Measurements from ENCODE around the gene TAS2R43.
"Not testable (repeated sequence)": the region's sequence is repeated elsewhere in the genome, so short reads cannot be mapped to it uniquely, and the experiment has no call there.

The TAS2R43 gene, protein sequence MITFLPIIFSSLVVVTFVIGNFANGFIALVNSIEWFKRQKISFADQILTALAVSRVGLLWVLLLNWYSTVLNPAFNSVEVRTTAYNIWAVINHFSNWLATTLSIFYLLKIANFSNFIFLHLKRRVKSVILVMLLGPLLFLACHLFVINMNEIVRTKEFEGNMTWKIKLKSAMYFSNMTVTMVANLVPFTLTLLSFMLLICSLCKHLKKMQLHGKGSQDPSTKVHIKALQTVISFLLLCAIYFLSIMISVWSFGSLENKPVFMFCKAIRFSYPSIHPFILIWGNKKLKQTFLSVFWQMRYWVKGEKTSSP

DNA sequence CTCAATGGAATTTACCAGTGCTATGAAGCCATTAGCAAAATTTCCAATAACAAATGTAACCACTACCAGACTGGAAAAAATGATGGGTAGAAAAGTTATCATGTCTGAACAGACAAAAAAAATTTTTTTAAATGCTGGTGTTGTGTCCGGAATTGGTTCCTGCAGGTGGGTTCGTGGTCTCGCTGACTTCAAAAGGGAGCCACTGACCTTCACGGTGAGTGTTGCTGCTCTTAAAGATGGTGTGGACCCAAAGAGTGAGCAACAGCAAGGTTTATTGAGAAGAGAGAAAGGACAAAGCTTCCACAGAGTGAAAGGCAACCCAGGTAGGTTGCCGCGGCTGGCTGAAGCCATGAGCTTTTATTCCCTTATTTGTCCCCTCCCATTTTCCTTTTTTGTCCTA is at the start of gene TAS2R43:
TSS of gene TAS2R43 (minus strand) at position 186 of the 400 bp plus-strand sequence. CDS start at position 102, 84 bp downstream.
- H3K4me3 ChIP-seq (ENCODE audit: low read depth in 1 of 2, low read length in 2 of 2): no peak within 1 kb of the TSS
- H3K9ac ChIP-seq (ENCODE audit: low read length): no peak within 1 kb of the TSS
- no peak within 1 kb of the TSS for H3K27ac ChIP-seq (ENCODE audit: low read depth, low read length)
- no peaks in the 10 kb centered on the region for H3K36me3 ChIP-seq (ENCODE audit: insufficient read depth, low read length)
- H3K9me3 ChIP-seq (ENCODE audit: low read length): no peaks in the 10 kb centered on the region
- H3K27me3 ChIP-seq (ENCODE audit: control insufficient read depth in 1 of 2, insufficient read depth in 2 of 2, low read length in 2 of 2): no peaks in the 10 kb centered on the region
- H3K4me1 ChIP-seq (ENCODE audit: insufficient read depth, low read length): no peaks in the 10 kb centered on the region

DNA sequence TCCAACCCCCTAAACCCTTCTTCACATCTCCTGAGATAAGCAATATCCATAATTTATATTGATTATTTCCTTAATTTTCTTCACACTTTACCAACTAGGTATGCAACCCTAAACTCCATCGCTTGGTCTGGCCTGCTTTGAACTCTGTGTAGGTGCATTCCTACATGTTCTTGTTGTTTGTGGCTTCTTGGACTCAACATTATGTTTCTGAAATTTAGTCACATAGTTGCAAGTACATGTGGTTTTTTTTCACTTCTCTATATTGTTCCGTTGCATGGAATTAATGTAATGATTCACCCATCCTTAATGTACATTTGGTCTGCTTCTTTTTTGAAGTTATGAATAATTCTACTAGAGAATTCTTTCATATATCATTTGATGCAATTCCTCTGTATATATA is 44.0 kb upstream of the TAS2R43 start:
- Histone ChIP-seq H3K27ac (ENCODE audit: low read depth, low read length) (no peak overlapping the region), H3K9ac (ENCODE audit: low read length) (no peak overlapping the region), H3K4me3 (ENCODE audit: low read depth in 1 of 2, low read length in 2 of 2) (no peak overlapping the region), H3K4me1 (ENCODE audit: insufficient read depth, low read length) (no peaks in the 10 kb centered on the region), H3K27me3 (ENCODE audit: control insufficient read depth in 1 of 2, insufficient read depth in 2 of 2, low read length in 2 of 2) (no peaks in the 10 kb centered on the region), H3K9me3 (ENCODE audit: low read length) (no peaks in the 10 kb centered on the region), H3K36me3 (ENCODE audit: insufficient read depth, low read length) (no peaks in the 10 kb centered on the region)

- H3K9me3 ChIP-seq (ENCODE audit: low read length): no peaks in the 10 kb centered on the region
- no peak within 1 kb of the TSS for H3K4me3 ChIP-seq (ENCODE audit: low read depth in 1 of 2, low read length in 2 of 2)
- H3K27me3 ChIP-seq (ENCODE audit: control insufficient read depth in 1 of 2, insufficient read depth in 2 of 2, low read length in 2 of 2): no peaks in the 10 kb centered on the region
- H3K36me3 ChIP-seq (ENCODE audit: insufficient read depth, low read length): no peaks in the 10 kb centered on the region
- no peak within 1 kb of the TSS for H3K27ac ChIP-seq (ENCODE audit: low read depth, low read length)
- no peaks in the 10 kb centered on the region for H3K4me1 ChIP-seq (ENCODE audit: insufficient read depth, low read length)
- H3K9ac ChIP-seq (ENCODE audit: low read length): no peak within 1 kb of the TSS
Measured at GRCh38 chr12:11134305-11134704, 42.2 kb upstream of the TAS2R43 start, which contains the start of gene TAS2R30. TSS of gene TAS2R30 (minus strand) at chr12:11134644. CDS start at chr12:11134244, 400 bp downstream.

DNA sequence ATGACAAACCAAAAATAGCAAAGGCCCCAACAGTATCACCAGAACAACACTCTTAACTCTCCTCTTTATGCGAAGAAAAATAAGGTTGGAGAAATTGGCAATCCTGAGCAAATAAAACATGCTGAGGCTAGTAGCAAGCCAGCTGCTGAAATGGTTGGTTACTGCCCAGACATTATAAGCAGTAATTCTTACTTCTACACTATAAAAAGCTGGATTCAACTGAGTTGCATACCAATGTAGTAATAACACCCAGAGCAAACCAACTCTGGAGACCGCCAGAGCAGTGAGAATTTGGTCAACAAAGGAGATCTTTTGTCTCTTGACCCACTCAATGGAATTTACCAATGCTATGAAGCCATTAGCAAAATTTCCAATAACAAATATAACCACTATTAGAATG is 41.7 kb upstream of the TAS2R43 start:
- Histone ChIP-seq H3K27ac (ENCODE audit: low read depth, low read length) (no peak overlapping the region), H3K4me3 (ENCODE audit: low read depth in 1 of 2, low read length in 2 of 2) (no peak overlapping the region), H3K4me1 (ENCODE audit: insufficient read depth, low read length) (no peaks in the 10 kb centered on the region), H3K9ac (ENCODE audit: low read length) (no peak overlapping the region), H3K36me3 (ENCODE audit: insufficient read depth, low read length) (no peaks in the 10 kb centered on the region), H3K27me3 (ENCODE audit: control insufficient read depth in 1 of 2, insufficient read depth in 2 of 2, low read length in 2 of 2) (no peaks in the 10 kb centered on the region), H3K9me3 (ENCODE audit: low read length) (no peaks in the 10 kb centered on the region)

DNA sequence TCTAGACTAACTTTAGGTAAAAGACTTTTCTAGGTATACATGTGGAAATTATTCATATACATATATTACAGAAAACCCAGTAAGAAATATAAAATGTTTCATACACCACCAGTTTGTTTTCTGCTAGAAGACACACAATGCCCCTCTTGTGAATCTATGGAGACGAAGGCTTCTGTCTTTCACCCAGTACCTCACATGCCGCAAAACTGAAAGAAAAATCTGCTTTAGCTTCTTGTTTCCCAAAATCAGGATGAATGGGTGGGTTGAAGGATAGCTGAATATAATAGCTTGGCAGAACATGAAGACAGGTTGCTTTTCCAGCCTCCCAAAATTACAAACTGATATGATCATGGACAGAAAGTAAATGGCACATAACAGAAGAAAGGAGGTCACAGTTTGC is 41.0 kb upstream of the TAS2R43 start:
- Histone ChIP-seq H3K9ac (ENCODE audit: low read length) (no peak overlapping the region), H3K4me1 (ENCODE audit: insufficient read depth, low read length) (no peaks in the 10 kb centered on the region), H3K4me3 (ENCODE audit: low read depth in 1 of 2, low read length in 2 of 2) (no peak overlapping the region), H3K27ac (ENCODE audit: low read depth, low read length) (no peak overlapping the region), H3K9me3 (ENCODE audit: low read length) (no peaks in the 10 kb centered on the region), H3K27me3 (ENCODE audit: control insufficient read depth in 1 of 2, insufficient read depth in 2 of 2, low read length in 2 of 2) (no peaks in the 10 kb centered on the region), H3K36me3 (ENCODE audit: insufficient read depth, low read length) (no peaks in the 10 kb centered on the region)

GRCh38 chr12:11130999-11131398 is 38.9 kb upstream of the TAS2R43 start:
- Histone ChIP-seq H3K4me1 (ENCODE audit: insufficient read depth, low read length) (no peaks in the 10 kb centered on the region), H3K9ac (ENCODE audit: low read length) (no peak overlapping the region), H3K27ac (ENCODE audit: low read depth, low read length) (no peak overlapping the region), H3K36me3 (ENCODE audit: insufficient read depth, low read length) (no peaks in the 10 kb centered on the region), H3K27me3 (ENCODE audit: control insufficient read depth in 1 of 2, insufficient read depth in 2 of 2, low read length in 2 of 2) (no peaks in the 10 kb centered on the region), H3K9me3 (ENCODE audit: low read length) (no peaks in the 10 kb centered on the region), H3K4me3 (ENCODE audit: low read depth in 1 of 2, low read length in 2 of 2) (no peak overlapping the region)

DNA sequence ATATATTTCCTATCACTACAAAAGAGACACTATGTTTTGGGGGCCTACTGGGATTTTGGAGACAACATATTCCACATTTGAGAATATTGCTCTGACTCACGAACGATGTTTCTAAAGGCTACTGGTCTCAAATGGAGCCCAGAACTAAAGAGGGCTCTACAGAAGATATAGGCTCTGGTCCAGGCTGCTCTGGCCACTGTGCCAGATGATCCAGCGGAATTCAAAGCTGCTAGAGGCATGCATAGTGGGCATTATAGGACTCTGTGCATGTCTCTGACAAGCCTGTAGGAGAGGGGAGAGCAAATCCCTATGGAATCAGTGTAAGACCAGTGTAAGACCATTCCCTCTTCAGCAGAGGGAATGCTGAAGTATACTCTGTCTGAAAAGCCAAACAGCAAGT is 38.3 kb upstream of the TAS2R43 start:
- no peaks in the 10 kb centered on the region for H3K4me1 ChIP-seq (ENCODE audit: insufficient read depth, low read length)
- no peaks in the 10 kb centered on the region for H3K27me3 ChIP-seq (ENCODE audit: control insufficient read depth in 1 of 2, insufficient read depth in 2 of 2, low read length in 2 of 2)
- H3K36me3 ChIP-seq (ENCODE audit: insufficient read depth, low read length): no peaks in the 10 kb centered on the region
- no peak overlapping the region for H3K9ac ChIP-seq (ENCODE audit: low read length)
- H3K9me3 ChIP-seq (ENCODE audit: low read length): no peaks in the 10 kb centered on the region
- no peak overlapping the region for H3K27ac ChIP-seq (ENCODE audit: low read depth, low read length)
- no peak overlapping the region for H3K4me3 ChIP-seq (ENCODE audit: low read depth in 1 of 2, low read length in 2 of 2)

DNA sequence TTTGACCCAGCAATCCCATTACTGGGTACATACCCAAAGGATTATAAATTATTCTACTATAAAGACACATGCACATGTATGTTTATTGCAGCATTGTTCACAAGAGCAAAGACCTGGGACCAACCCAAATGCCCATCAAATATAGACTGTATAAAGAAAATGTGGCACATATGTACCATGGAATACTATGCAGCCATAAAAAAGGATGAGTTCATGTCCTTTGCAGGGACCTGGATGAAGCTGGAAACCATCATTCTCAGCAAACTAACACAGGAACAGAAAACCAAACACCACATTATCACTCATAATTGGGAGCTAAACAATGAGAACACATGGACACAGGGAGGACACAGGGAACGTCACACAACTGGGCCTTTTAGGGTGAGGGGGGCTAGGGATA is 22.0 kb upstream of the TAS2R43 start:
- H3K27ac ChIP-seq (ENCODE audit: low read depth, low read length); H3K4me3 ChIP-seq (ENCODE audit: low read depth in 1 of 2, low read length in 2 of 2); H3K9ac ChIP-seq (ENCODE audit: low read length); H3K4me1 ChIP-seq (ENCODE audit: insufficient read depth, low read length); H3K36me3 ChIP-seq (ENCODE audit: insufficient read depth, low read length); H3K9me3 ChIP-seq (ENCODE audit: low read length); H3K27me3 ChIP-seq (ENCODE audit: control insufficient read depth in 1 of 2, insufficient read depth in 2 of 2, low read length in 2 of 2): not testable (repeated sequence)

DNA sequence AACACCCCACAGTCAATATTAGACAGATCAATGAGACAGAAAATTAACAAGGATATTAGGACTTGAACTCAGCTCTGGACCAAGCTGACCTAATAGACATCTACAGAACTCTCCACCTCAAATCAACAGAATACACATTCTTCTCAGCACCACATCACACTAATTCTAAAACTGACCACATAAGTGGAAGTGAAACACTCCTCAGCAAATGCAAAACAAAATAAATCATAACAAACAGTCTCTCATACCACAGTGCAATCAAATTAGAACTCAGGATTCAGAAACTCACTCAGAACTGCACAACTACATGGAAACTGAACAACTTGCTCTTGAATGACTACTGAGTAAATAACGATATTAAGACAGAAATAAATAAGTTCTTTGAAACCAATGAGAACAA is 19.1 kb upstream of the TAS2R43 start:
- H3K4me1 ChIP-seq (ENCODE audit: insufficient read depth, low read length); H3K36me3 ChIP-seq (ENCODE audit: insufficient read depth, low read length); H3K9ac ChIP-seq (ENCODE audit: low read length); H3K27me3 ChIP-seq (ENCODE audit: control insufficient read depth in 1 of 2, insufficient read depth in 2 of 2, low read length in 2 of 2); H3K27ac ChIP-seq (ENCODE audit: low read depth, low read length); H3K9me3 ChIP-seq (ENCODE audit: low read length); H3K4me3 ChIP-seq (ENCODE audit: low read depth in 1 of 2, low read length in 2 of 2): not testable (repeated sequence)

- Histone ChIP-seq H3K9ac (ENCODE audit: low read length) (no peak overlapping the region), H3K9me3 (ENCODE audit: low read length) (no peaks in the 10 kb centered on the region), H3K27me3 (ENCODE audit: control insufficient read depth in 1 of 2, insufficient read depth in 2 of 2, low read length in 2 of 2) (no peaks in the 10 kb centered on the region), H3K4me3 (ENCODE audit: low read depth in 1 of 2, low read length in 2 of 2) (no peak overlapping the region), H3K4me1 (ENCODE audit: insufficient read depth, low read length) (no peaks in the 10 kb centered on the region), H3K36me3 (ENCODE audit: insufficient read depth, low read length) (no peaks in the 10 kb centered on the region), H3K27ac (ENCODE audit: low read depth, low read length) (no peak overlapping the region)
Measured at GRCh38 chr12:11108862-11109261, 16.7 kb upstream of the TAS2R43 start.

GRCh38 chr12:11107719-11108118 is 15.6 kb upstream of the TAS2R43 start:
- Histone ChIP-seq H3K9me3 (ENCODE audit: low read length) (no peaks in the 10 kb centered on the region), H3K4me3 (ENCODE audit: low read depth in 1 of 2, low read length in 2 of 2) (no peak overlapping the region), H3K9ac (ENCODE audit: low read length) (no peak overlapping the region), H3K27ac (ENCODE audit: low read depth, low read length) (no peak overlapping the region), H3K4me1 (ENCODE audit: insufficient read depth, low read length) (no peaks in the 10 kb centered on the region), H3K36me3 (ENCODE audit: insufficient read depth, low read length) (no peaks in the 10 kb centered on the region), H3K27me3 (ENCODE audit: control insufficient read depth in 1 of 2, insufficient read depth in 2 of 2, low read length in 2 of 2) (no peaks in the 10 kb centered on the region)

GRCh38 chr12:11106288-11106687 is 14.2 kb upstream of the TAS2R43 start:
- Histone ChIP-seq H3K9me3 (ENCODE audit: low read length) (no peaks in the 10 kb centered on the region), H3K27ac (ENCODE audit: low read depth, low read length) (no peak overlapping the region), H3K9ac (ENCODE audit: low read length) (no peak overlapping the region), H3K4me1 (ENCODE audit: insufficient read depth, low read length) (no peaks in the 10 kb centered on the region), H3K36me3 (ENCODE audit: insufficient read depth, low read length) (no peaks in the 10 kb centered on the region), H3K27me3 (ENCODE audit: control insufficient read depth in 1 of 2, insufficient read depth in 2 of 2, low read length in 2 of 2) (no peaks in the 10 kb centered on the region), H3K4me3 (ENCODE audit: low read depth in 1 of 2, low read length in 2 of 2) (no peak overlapping the region)
